OCI-LY1 (cell line): ENCODE data around the gene TRPM3.
"Not testable (repeated sequence)": the region's sequence is repeated elsewhere in the genome, so short reads cannot be mapped to it uniquely, and the experiment has no call there.

Experiments
- H2AFZ ChIP-seq: fragments of 200-600 bp; sonication (generic), shearing (Covaris generic); 2 replicates; pipeline ENCODE4 v1.6.0; 2014; ENCODE audit warnings: antibody characterized with exemption, mild to moderate bottlenecking, low read length
- H3F3A ChIP-seq: fragments of 200-600 bp; sonication (generic), shearing (Covaris generic); 2 replicates; pipeline ENCODE4 v1.6.0; 2014; ENCODE audit warnings: mild to moderate bottlenecking, antibody characterized with exemption, low read length, moderate library complexity; ENCODE audit not compliant: insufficient read depth
- H3K27ac ChIP-seq: fragments of 200-600 bp; sonication (generic); 2 replicates; pipeline ENCODE4 v1.5.1; 2014; ENCODE audit warnings: low read length, mixed run types, mild to moderate bottlenecking, low read depth; ENCODE audit not compliant: poor library complexity, severe bottlenecking
- H3K27me3 ChIP-seq: fragments of 200-600 bp; sonication (generic); 2 replicates; pipeline ENCODE4 v1.6.0; 2014; ENCODE audit warnings: antibody characterized with exemption, mild to moderate bottlenecking, low read length, moderate library complexity; ENCODE audit not compliant: insufficient read depth
- H3K36me3 ChIP-seq: fragments of 200-600 bp; sonication (generic); 2 replicates; pipeline ENCODE4 v1.6.1; 2014; ENCODE audit warnings: mild to moderate bottlenecking, antibody characterized with exemption, low read length, moderate library complexity, mixed read lengths; ENCODE audit not compliant: insufficient read depth
- H3K4me1 ChIP-seq: fragments of 200-600 bp; sonication (generic); 2 replicates; pipeline ENCODE4 v1.5.1; 2014; ENCODE audit warnings: mild to moderate bottlenecking, low read length, moderate library complexity; ENCODE audit not compliant: insufficient read depth, severe bottlenecking
- H3K4me2 ChIP-seq: fragments of 200-600 bp; sonication (generic), shearing (Covaris generic); 2 replicates; pipeline ENCODE4 v1.6.1; 2014; ENCODE audit warnings: low read length
- H3K4me3 ChIP-seq: fragments of 200-600 bp; sonication (generic); 2 replicates; pipeline ENCODE4 v1.5.1; 2014; ENCODE audit warnings: low read length, low read depth, mild to moderate bottlenecking, mixed read lengths; ENCODE audit not compliant: poor library complexity, severe bottlenecking
- H3K79me2 ChIP-seq: fragments of 200-600 bp; shearing (Covaris generic); 2 replicates; pipeline ENCODE4 v1.6.1; 2016; ENCODE audit warnings: mixed run types, low read length, mixed read lengths; ENCODE audit not compliant: insufficient read depth
- H3K9ac ChIP-seq: fragments of 200-600 bp; sonication (generic), shearing (Covaris generic); 2 replicates; pipeline ENCODE4 v1.6.1; 2014; ENCODE audit warnings: mild to moderate bottlenecking, low read length, mixed read lengths
- H3K9me2 ChIP-seq: fragments of 200-600 bp; sonication (generic), shearing (Covaris generic); 2 replicates; pipeline ENCODE4 v1.6.1; 2014; ENCODE audit warnings: low read depth, mild to moderate bottlenecking, low read length, mixed read lengths
- H3K9me3 ChIP-seq: fragments of 200-600 bp; shearing (Covaris generic); 2 replicates; pipeline ENCODE4 v1.6.1; 2014; ENCODE audit warnings: low read length, mixed read lengths
- H4K20me1 ChIP-seq: fragments of 200-600 bp; sonication (generic), shearing (Covaris generic); 2 replicates; pipeline ENCODE4 v1.6.0; 2016; ENCODE audit warnings: mild to moderate bottlenecking, low read length; ENCODE audit not compliant: insufficient read depth
- CTCF ChIP-seq: fragments of 200-600 bp; sonication (generic), shearing (Covaris generic); IDR thresholded peaks from 2 replicates; pipeline ENCODE4 v1.5.1; 2017; ENCODE audit warnings: mild to moderate bottlenecking, antibody characterized with exemption, low read length, moderate library complexity, mixed read lengths
- EZH2 ChIP-seq: fragments of 200-600 bp; sonication (generic), shearing (Covaris generic); IDR thresholded peaks from 2 replicates; pipeline ENCODE4 v1.8.0; 2017; ENCODE audit warnings: borderline replicate concordance, mixed run types, mild to moderate bottlenecking, antibody characterized with exemption, low read length, moderate library complexity, mixed read lengths

Gene TRPM3

GRCh38 chr9:70658765-70659164 is 462.7 kb downstream of the TRPM3 start:
- no peak overlapping the region for H2AFZ ChIP-seq
- H3K36me3 ChIP-seq, result no peaks in the 10 kb centered on the region
- H3F3A ChIP-seq, result no peaks in the 10 kb centered on the region
- no peaks in the 10 kb centered on the region for H3K4me1 ChIP-seq
- H3K9me2 ChIP-seq, result no peaks in the 10 kb centered on the region
- H3K4me3 ChIP-seq, result no peak overlapping the region
- no peaks in the 10 kb centered on the region for H3K9me3 ChIP-seq
- no peak overlapping the region for H3K27ac ChIP-seq
- no peaks in the 10 kb centered on the region for H4K20me1 ChIP-seq
- no peaks in the 10 kb centered on the region for H3K79me2 ChIP-seq
- no peak overlapping the region for H3K9ac ChIP-seq
- no peaks in the 10 kb centered on the region for H3K27me3 ChIP-seq
- no peak for TF ChIP-seq CTCF
- TF ChIP-seq EZH2, result no peak
- H3K4me2 ChIP-seq, result no peak overlapping the region

GRCh38 chr9:70656281-70656680 is 465.1 kb downstream of the TRPM3 start:
- Histone ChIP-seq H2AFZ (no peak overlapping the region), H3K4me3 (no peak overlapping the region), H3K4me1 (no peaks in the 10 kb centered on the region)

DNA sequence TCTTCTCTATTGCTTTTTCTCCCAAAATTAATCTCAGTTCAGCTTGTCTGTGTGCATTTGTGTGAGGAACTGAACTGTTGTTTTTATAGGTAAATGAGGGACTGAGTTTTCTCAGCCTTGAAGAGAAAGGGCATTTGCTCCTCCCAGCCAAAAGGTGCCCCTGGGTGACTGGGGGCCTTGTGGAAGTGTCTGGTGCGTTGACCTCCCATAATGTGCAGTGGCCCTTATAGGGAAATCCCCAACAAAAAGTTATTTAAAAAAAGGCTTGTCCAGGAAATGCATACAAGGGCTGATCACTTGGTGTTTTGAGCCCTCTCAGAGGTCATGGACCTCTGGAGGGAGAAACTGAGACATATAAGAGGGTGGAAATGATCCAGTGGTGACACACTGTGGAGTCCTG is 467.3 kb downstream of the TRPM3 start:
- Histone ChIP-seq H2AFZ (no peak overlapping the region), H3K4me3 (no peak overlapping the region), H3K27ac (no peak overlapping the region), H3K27me3 (no peaks in the 10 kb centered on the region), H3K9me3 (no peaks in the 10 kb centered on the region), H3K79me2 (no peaks in the 10 kb centered on the region), H3K4me2 (no peak overlapping the region), H3K9ac (no peak overlapping the region), H3F3A (no peaks in the 10 kb centered on the region), H3K4me1 (no peaks in the 10 kb centered on the region), H3K9me2 (no peaks in the 10 kb centered on the region), H3K36me3 (no peaks in the 10 kb centered on the region), H4K20me1 (no peaks in the 10 kb centered on the region)
- TF ChIP-seq EZH2 (no peak), CTCF (no peak)

More at GRCh38 chr9:70656281-70656680, 465.1 kb downstream of the TRPM3 start:
- H3K36me3 ChIP-seq, result no peaks in the 10 kb centered on the region
- no peak overlapping the region for H3K4me2 ChIP-seq
- no peaks in the 10 kb centered on the region for H3K27me3 ChIP-seq
- no peaks in the 10 kb centered on the region for H3F3A ChIP-seq
- TF ChIP-seq CTCF (no peak), EZH2 (no peak)
- H3K9me2 ChIP-seq, result no peaks in the 10 kb centered on the region
- H3K27ac ChIP-seq, result no peak overlapping the region
- H4K20me1 ChIP-seq, result no peaks in the 10 kb centered on the region
- no peaks in the 10 kb centered on the region for H3K9me3 ChIP-seq
- H3K79me2 ChIP-seq, result no peaks in the 10 kb centered on the region
- no peak overlapping the region for H3K9ac ChIP-seq

- not testable (repeated sequence) for H3K9me3 ChIP-seq, H3K27ac ChIP-seq, H3K4me2 ChIP-seq, H3K27me3 ChIP-seq, H3K9ac ChIP-seq, H3F3A ChIP-seq, H2AFZ ChIP-seq, H3K4me3 ChIP-seq, H3K9me2 ChIP-seq, H3K79me2 ChIP-seq, H3K36me3 ChIP-seq, H4K20me1 ChIP-seq, H3K4me1 ChIP-seq
Measured at GRCh38 chr9:70644627-70645026, 476.8 kb downstream of the TRPM3 start.
